ENCODE measurements around the gene SLC25A53. TPM values are rescaled to one million over a fixed set of nuclear protein-coding genes. Genes with fewer than 3 reads are reported as not detected.
"Not testable (repeated sequence)": the region's sequence is repeated elsewhere in the genome, so short reads cannot be mapped to it uniquely, and the experiment has no call there.

Gene SLC25A53
- polyA plus RNA-seq, 1 donor from 2014 or later = 6.6 TPM

GRCh38 chrX:104112326-104112951 is 44.4 kb downstream of the SLC25A53 start, which contains the start of gene ZCCHC18:
TSS of gene ZCCHC18 (plus strand) at chrX:104112523. CDS start at chrX:104114112, 1,589 bp downstream.
- H3K79me2 ChIP-seq (replicated peaks; ENCODE audit: insufficient read depth, low read length) = no peaks in the 10 kb centered on the region
- no peaks in the 10 kb centered on the region for H3K27me3 ChIP-seq (ENCODE audit: insufficient read depth, low read depth, low read length)
- H3K27ac ChIP-seq (ENCODE audit: low read length) = peak within 1 kb of the TSS; percentile 88

DNA sequence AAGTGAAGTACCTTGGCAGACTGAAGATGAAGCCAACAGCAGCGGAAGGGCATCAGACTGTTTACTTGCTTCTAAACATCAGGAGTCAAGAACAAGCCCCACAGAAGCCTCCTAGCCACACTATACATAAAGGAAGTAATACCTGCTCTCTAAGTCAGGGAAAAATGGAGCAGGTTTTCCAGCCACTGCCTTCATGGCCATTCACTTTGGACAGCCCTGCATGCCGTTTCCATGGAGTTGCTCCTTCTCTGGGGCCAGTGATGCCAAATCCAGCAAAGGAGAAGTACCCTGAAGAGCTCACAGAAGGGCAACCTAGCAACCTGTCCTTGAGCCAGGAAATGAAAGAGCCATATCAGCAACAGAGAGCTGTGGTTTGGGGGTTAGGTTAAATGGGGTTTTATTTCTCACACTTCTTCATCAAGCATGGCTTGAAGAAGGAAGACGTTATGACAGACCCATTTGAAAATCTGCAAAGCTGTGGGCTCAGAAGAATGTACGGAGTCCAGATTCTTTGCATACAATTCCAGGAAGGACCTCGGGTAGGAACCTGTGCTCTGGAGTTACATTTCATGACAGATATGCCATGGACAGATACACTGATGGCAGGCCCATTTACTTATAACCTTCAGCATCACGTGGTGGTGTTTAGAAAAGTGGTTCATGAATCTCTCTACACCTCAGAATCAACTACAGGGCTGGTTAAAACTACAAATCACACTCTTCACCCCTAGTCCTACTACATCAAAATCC is 46.1 kb downstream of the SLC25A53 start:
- H3K4me3 ChIP-seq (ENCODE audit: low read length) = peak overlapping the region; percentile 78
- H3K9ac ChIP-seq (ENCODE audit: low read length); H3K27me3 ChIP-seq (ENCODE audit: insufficient read depth, low read depth, low read length); H3K9me3 ChIP-seq (ENCODE audit: low read length); H3K27ac ChIP-seq (ENCODE audit: low read length); H3K9me2 ChIP-seq (ENCODE audit: insufficient read depth, low read length); H3K79me2 ChIP-seq (replicated peaks; ENCODE audit: insufficient read depth, low read length); H2AFZ ChIP-seq (ENCODE audit: low read depth, low read length); H3F3A ChIP-seq (ENCODE audit: insufficient read depth, low read length, poor library complexity, severe bottlenecking); H4K20me1 ChIP-seq (ENCODE audit: insufficient read depth); H3K4me2 ChIP-seq (ENCODE audit: low read length); H3K36me3 ChIP-seq (ENCODE audit: insufficient read depth, low read length): not testable (repeated sequence)

More at GRCh38 chrX:104112326-104112951, 44.4 kb downstream of the SLC25A53 start, which contains the start of gene ZCCHC18:
- peak within 1 kb of the TSS; percentile 59 for H3K4me2 ChIP-seq (ENCODE audit: low read length)
- peak within 1 kb of the TSS; percentile 78 for H3K4me3 ChIP-seq (ENCODE audit: low read length)
- H3K9ac ChIP-seq (ENCODE audit: low read length) = peak within 1 kb of the TSS; percentile 89
- TF ChIP-seq CTCF (IDR thresholded peaks at IDR 0.05; ENCODE audit: poor library complexity, severe bottlenecking) (no peak), EZH2 (IDR thresholded peaks at IDR 0.05; ENCODE audit: borderline replicate concordance, insufficient read depth, low read length, poor library complexity, severe bottlenecking) (no peak), POLR2AphosphoS5 (IDR thresholded peaks at IDR 0.05) (peak; percentile 73), TAF1 (IDR thresholded peaks at IDR 0.05; ENCODE audit: low read depth) (peak; percentile 17), MXI1 (conservative IDR thresholded peaks at IDR 0.05; ENCODE audit: poor library complexity, severe bottlenecking) (peak; percentile 58)
- TF ChIP-seq, protein P1, sequence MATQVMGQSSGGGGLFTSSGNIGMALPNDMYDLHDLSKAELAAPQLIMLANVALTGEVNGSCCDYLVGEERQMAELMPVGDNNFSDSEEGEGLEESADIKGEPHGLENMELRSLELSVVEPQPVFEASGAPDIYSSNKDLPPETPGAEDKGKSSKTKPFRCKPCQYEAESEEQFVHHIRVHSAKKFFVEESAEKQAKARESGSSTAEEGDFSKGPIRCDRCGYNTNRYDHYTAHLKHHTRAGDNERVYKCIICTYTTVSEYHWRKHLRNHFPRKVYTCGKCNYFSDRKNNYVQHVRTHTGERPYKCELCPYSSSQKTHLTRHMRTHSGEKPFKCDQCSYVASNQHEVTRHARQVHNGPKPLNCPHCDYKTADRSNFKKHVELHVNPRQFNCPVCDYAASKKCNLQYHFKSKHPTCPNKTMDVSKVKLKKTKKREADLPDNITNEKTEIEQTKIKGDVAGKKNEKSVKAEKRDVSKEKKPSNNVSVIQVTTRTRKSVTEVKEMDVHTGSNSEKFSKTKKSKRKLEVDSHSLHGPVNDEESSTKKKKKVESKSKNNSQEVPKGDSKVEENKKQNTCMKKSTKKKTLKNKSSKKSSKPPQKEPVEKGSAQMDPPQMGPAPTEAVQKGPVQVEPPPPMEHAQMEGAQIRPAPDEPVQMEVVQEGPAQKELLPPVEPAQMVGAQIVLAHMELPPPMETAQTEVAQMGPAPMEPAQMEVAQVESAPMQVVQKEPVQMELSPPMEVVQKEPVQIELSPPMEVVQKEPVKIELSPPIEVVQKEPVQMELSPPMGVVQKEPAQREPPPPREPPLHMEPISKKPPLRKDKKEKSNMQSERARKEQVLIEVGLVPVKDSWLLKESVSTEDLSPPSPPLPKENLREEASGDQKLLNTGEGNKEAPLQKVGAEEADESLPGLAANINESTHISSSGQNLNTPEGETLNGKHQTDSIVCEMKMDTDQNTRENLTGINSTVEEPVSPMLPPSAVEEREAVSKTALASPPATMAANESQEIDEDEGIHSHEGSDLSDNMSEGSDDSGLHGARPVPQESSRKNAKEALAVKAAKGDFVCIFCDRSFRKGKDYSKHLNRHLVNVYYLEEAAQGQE (IDR thresholded peaks at IDR 0.05; ENCODE audit: borderline replicate concordance) = peak; percentile 50
- no peaks in the 10 kb centered on the region for H3K36me3 ChIP-seq (ENCODE audit: insufficient read depth, low read length)
- H3K9me3 ChIP-seq (ENCODE audit: low read length) = no peaks in the 10 kb centered on the region
- no peaks in the 10 kb centered on the region for H3F3A ChIP-seq (ENCODE audit: insufficient read depth, low read length, poor library complexity, severe bottlenecking)
- H2AFZ ChIP-seq (ENCODE audit: low read depth, low read length) = peak within 1 kb of the TSS; percentile 27
- H3K9me2 ChIP-seq (ENCODE audit: insufficient read depth, low read length) = no peaks in the 10 kb centered on the region
- no peaks in the 10 kb centered on the region for H4K20me1 ChIP-seq (ENCODE audit: insufficient read depth)

GRCh38 chrX:104108955-104109354 is 47.9 kb downstream of the SLC25A53 start:
- H3K9me2 ChIP-seq (ENCODE audit: insufficient read depth, low read length) = no peaks in the 10 kb centered on the region
- TF ChIP-seq RAD21 (conservative IDR thresholded peaks at IDR 0.05) (no peak), POLR2AphosphoS5 (IDR thresholded peaks at IDR 0.05) (no peak)
- no peaks in the 10 kb centered on the region for H4K20me1 ChIP-seq (ENCODE audit: insufficient read depth)
- no peaks in the 10 kb centered on the region for H3K79me2 ChIP-seq (replicated peaks; ENCODE audit: insufficient read depth, low read length)
- no peaks in the 10 kb centered on the region for H3K36me3 ChIP-seq (ENCODE audit: insufficient read depth, low read length)
- no peaks in the 10 kb centered on the region for H3K9me3 ChIP-seq (ENCODE audit: low read length)
- H2AFZ ChIP-seq (ENCODE audit: low read depth, low read length) = no peak overlapping the region
- H3K9ac ChIP-seq (ENCODE audit: low read length) = no peak overlapping the region
- no peak overlapping the region for H3K4me3 ChIP-seq (ENCODE audit: low read length)
- H3K27ac ChIP-seq (ENCODE audit: low read length) = no peak overlapping the region
- no peaks in the 10 kb centered on the region for H3K27me3 ChIP-seq (ENCODE audit: insufficient read depth, low read depth, low read length)
- no peak overlapping the region for H3K4me2 ChIP-seq (ENCODE audit: low read length)
- no peaks in the 10 kb centered on the region for H3F3A ChIP-seq (ENCODE audit: insufficient read depth, low read length, poor library complexity, severe bottlenecking)

All from neural cell (in vitro differentiated cells).